ENCODE results near the gene WDR73. TPM values are rescaled to one million over a fixed set of nuclear protein-coding genes. Genes with fewer than 3 reads are reported as not detected.
"Not testable (repeated sequence)": the region's sequence is repeated elsewhere in the genome, so short reads cannot be mapped to it uniquely, and the experiment has no call there.

The WDR73 gene
- total RNA-seq (ENCODE audit: insufficient read depth, low replicate concordance), result 27.7 TPM

GRCh38 chr15:84653910-84654688, at the start of gene WDR73:
Gene WDR73, minus strand, starts transcription at chr15:84654283. Its CDS starts 9 bp downstream, at chr15:84654274.
- peak; percentile 98 for DNase-seq (ENCODE audit: low spot score)

GRCh38 chr15:84703808-84704207, 49.7 kb upstream of the WDR73 start:
- DNase-seq (ENCODE audit: low spot score), result no peak

GRCh38 chr15:84702961-84703482, 48.9 kb upstream of the WDR73 start:
- DNase-seq (ENCODE audit: low spot score), result peak; percentile 22

GRCh38 chr15:84699538-84700191, 45.6 kb upstream of the WDR73 start:
- no peak for DNase-seq (ENCODE audit: low spot score)

- DNase-seq (ENCODE audit: low spot score), result no peak
Measured at GRCh38 chr15:84697236-84697990, 43.3 kb upstream of the WDR73 start.

GRCh38 chr15:84696757-84697156, 42.7 kb upstream of the WDR73 start:
- no peak for DNase-seq (ENCODE audit: low spot score)

GRCh38 chr15:84690342-84690741, 36.3 kb upstream of the WDR73 start:
- DNase-seq (ENCODE audit: low spot score), result no peak

GRCh38 chr15:84689858-84690257, 35.8 kb upstream of the WDR73 start:
- no peak for DNase-seq (ENCODE audit: low spot score)

GRCh38 chr15:84686446-84686845, 32.4 kb upstream of the WDR73 start:
- not testable (repeated sequence) for DNase-seq (ENCODE audit: low spot score)

- DNase-seq (ENCODE audit: low spot score), result peak; percentile 50
Measured at GRCh38 chr15:84685304-84685703, 31.2 kb upstream of the WDR73 start.

GRCh38 chr15:84684092-84684491, 30.0 kb upstream of the WDR73 start:
- no peak for DNase-seq (ENCODE audit: low spot score)

- no peak for DNase-seq (ENCODE audit: low spot score)
Measured at GRCh38 chr15:84681831-84682230, 27.7 kb upstream of the WDR73 start.

GRCh38 chr15:84671211-84671610, 17.1 kb upstream of the WDR73 start:
- no peak for DNase-seq (ENCODE audit: low spot score)

- no peak for DNase-seq (ENCODE audit: low spot score)
Measured at GRCh38 chr15:84669726-84670125, 15.6 kb upstream of the WDR73 start.

- DNase-seq (ENCODE audit: low spot score), result no peak
Measured at GRCh38 chr15:84668221-84668982, 14.3 kb upstream of the WDR73 start.

- DNase-seq (ENCODE audit: low spot score), result no peak
Measured at GRCh38 chr15:84666373-84666772, 12.3 kb upstream of the WDR73 start.

GRCh38 chr15:84661001-84661400, 6.9 kb upstream of the WDR73 start:
- DNase-seq (ENCODE audit: low spot score), result no peak

GRCh38 chr15:84659904-84660781, 6.1 kb upstream of the WDR73 start:
- no peak for DNase-seq (ENCODE audit: low spot score)

GRCh38 chr15:84658788-84659411, 4.8 kb upstream of the WDR73 start:
- no peak for DNase-seq (ENCODE audit: low spot score)
